Smooth muscle cell of the brain vasculature (primary cell): ENCODE measurements around the gene CTTN.
"Not testable (repeated sequence)": the region's sequence is repeated elsewhere in the genome, so short reads cannot be mapped to it uniquely, and the experiment has no call there.

Source experiments
- DNase-seq: peaks from one replicate; pipeline ENCODE4 v3.0.0-alpha.2; 2012; ENCODE audit warnings: low read depth, low spot score

Gene CTTN

GRCh38 chr11:70454197-70454767, 56.0 kb downstream of the CTTN start:
- DNase-seq, result peak; percentile 45

GRCh38 chr11:70454811-70455210, 56.5 kb downstream of the CTTN start:
- DNase-seq, result not testable (repeated sequence)

- no peak for DNase-seq
Observed at GRCh38 chr11:70455354-70455753, 57.0 kb downstream of the CTTN start.

- no peak for DNase-seq
Observed at GRCh38 chr11:70456921-70457532, 58.7 kb downstream of the CTTN start.

- no peak for DNase-seq
Observed at GRCh38 chr11:70458736-70459135, 60.4 kb downstream of the CTTN start.

- no peak for DNase-seq
Observed at GRCh38 chr11:70460111-70460510, 61.8 kb downstream of the CTTN start.

- no peak for DNase-seq
Observed at GRCh38 chr11:70460964-70461363, 62.6 kb downstream of the CTTN start.

- DNase-seq, result no peak
Observed at GRCh38 chr11:70462818-70463477, 64.6 kb downstream of the CTTN start.

GRCh38 chr11:70463478-70464255, 65.3 kb downstream of the CTTN start:
- no peak for DNase-seq

GRCh38 chr11:70464509-70465361, 66.4 kb downstream of the CTTN start:
- no peak for DNase-seq

GRCh38 chr11:70466154-70466553, 67.8 kb downstream of the CTTN start:
- no peak for DNase-seq

GRCh38 chr11:70466596-70466995, 68.3 kb downstream of the CTTN start:
- DNase-seq, result no peak

GRCh38 chr11:70467201-70468085, 69.1 kb downstream of the CTTN start:
- DNase-seq, result peak; percentile 28

- DNase-seq, result no peak
Observed at GRCh38 chr11:70468256-70469195, 70.2 kb downstream of the CTTN start.

- no peak for DNase-seq
Observed at GRCh38 chr11:70470127-70470526, 71.8 kb downstream of the CTTN start.

- DNase-seq, result no peak
Observed at GRCh38 chr11:70471254-70471653, 72.9 kb downstream of the CTTN start.

GRCh38 chr11:70472240-70472639, 73.9 kb downstream of the CTTN start:
- no peak for DNase-seq

- no peak for DNase-seq
Observed at GRCh38 chr11:70473186-70473872, 75.0 kb downstream of the CTTN start.
